Aorta (tissue), 5 donors: Measurements from ENCODE around the gene APEH. TPM values are rescaled to one million over a fixed set of nuclear protein-coding genes. Genes with fewer than 3 reads are reported as not detected.
A peak's percentile ranks its signal among the peaks of the same experiment; 100 is the strongest.

Experiments
- ATAC-seq: fragments of 200-7000 bp; cut with Tn5 transposase; one replicate; pipeline ENCODE4 v1.9.1; 2022; ENCODE audit warnings: moderate library complexity; ENCODE audit not compliant: low FRiP score
- DNase-seq, 2 donors: peaks; one replicate each; pipeline ENCODE4 v3.0.0-alpha.2; 2020
- H3K27ac ChIP-seq, 2 donors: one replicate each; pipeline ENCODE4 v1.5.1; 2013; ENCODE audit warnings: low read length in 2 of 2, mild to moderate bottlenecking in 2 of 2, moderate library complexity in 2 of 2, control low read depth in 1 of 2, inconsistent platforms in 1 of 2, low read depth in 1 of 2
- H3K27me3 ChIP-seq, 2 donors: one replicate each; pipeline ENCODE4 v1.6.1; 2013; ENCODE audit warnings: control low read depth in 1 of 2, low read length in 1 of 2, mild to moderate bottlenecking in 1 of 2, moderate library complexity in 1 of 2; ENCODE audit not compliant: insufficient read depth in 2 of 2, control insufficient read depth in 1 of 2
- H3K36me3 ChIP-seq, 2 donors: one replicate each; pipeline ENCODE4 v1.6.1; 2013; ENCODE audit warnings: control low read depth in 1 of 2, low read length in 1 of 2, mild to moderate bottlenecking in 1 of 2; ENCODE audit not compliant: insufficient read depth in 2 of 2, control insufficient read depth in 1 of 2
- H3K4me1 ChIP-seq, 2 donors: one replicate each; pipeline ENCODE4 v1.6.1; 2013; ENCODE audit warnings: low read length in 2 of 2, control low read depth in 1 of 2, mild to moderate bottlenecking in 1 of 2, moderate library complexity in 1 of 2; ENCODE audit not compliant: insufficient read depth in 2 of 2, control insufficient read depth in 1 of 2
- H3K4me3 ChIP-seq, 2 donors: one replicate each; pipeline ENCODE4 v1.5.1; 2013; ENCODE audit warnings: low read length in 2 of 2, control low read depth in 1 of 2, mild to moderate bottlenecking in 1 of 2
- H3K9me3 ChIP-seq: one replicate; pipeline ENCODE4 v1.6.1; 2013; ENCODE audit warnings: mild to moderate bottlenecking, low read length; ENCODE audit not compliant: control insufficient read depth
- whole genome bisulfite sequencing, 2 donors: extraction: QIAGEN DNeasy Blood & Tissue Kit; methylation state at CpG; one replicate each; pipeline ENCODE4 v1.1.7; 2013; 5-methylcytosine and 5-hydroxymethylcytosine counted together
- intact Hi-C, 2 donors: fragments of 100-400 bp; cut with DNase I; formaldehyde crosslinking; loops; one replicate each; pipeline versions ENCODE4 v1.14.2 to v1.15.0; 2022
- long read RNA-seq, 2 donors: library from polyadenylated mRNA; unstranded; transcript quantifications; one replicate each; pipeline ENCODE4 v2.0.0, GENCODE V29; 2020 to 2021
- polyA plus RNA-seq, 2 donors: library from polyadenylated mRNA; stranded (reverse); fragments of 200-250 nt; gene quantifications; one replicate each; pipeline ENCODE4 v1.2.3, GENCODE V29; 2013
- total RNA-seq, 2 donors: library from RNA; stranded (reverse); fragmentation: NEBNext Ultra II Directional; extraction: Animal tissue kit (Norgen Biotek cat#: 25700); gene quantifications; one replicate each; pipeline ENCODE4 v1.2.1, GENCODE V29; 2021
- donor health status: healthy with polysubstance abuse.
- donor health status: Bipolar disorder and iron deficiency.
- donor health status: DM: no; HTN: no; CAD: no.
- donor health status: DM: no; HTN: no; CAD: no.
- donor health status: DM: yes; HTN: yes; CAD: no.

Gene APEH
- total RNA-seq = 10 to 100 TPM; 51.7 to 53.6 TPM
- 10 to 100 TPM; 30.3 to 47.2 TPM for polyA plus RNA-seq
- long read RNA-seq, donor 1, transcript APEH-201 (22 exons, 3,220 nt) = major isoform, 80 of 174 reads
- long read RNA-seq, donor 1, partial matches to known transcripts = 41 of 174 reads
- long read RNA-seq, donor 1, other reads (novel, unspliced or antisense) = 53 of 174 reads
- long read RNA-seq, donor 2, transcript APEH-201 (22 exons, 3,220 nt) = major isoform, 17 of 30 reads
- long read RNA-seq, donor 2, partial matches to known transcripts = 6 of 30 reads
- long read RNA-seq, donor 2, other reads (novel, unspliced or antisense) = 6 of 30 reads

- Histone ChIP-seq H3K27me3 (no peaks in the 10 kb centered on the region), H3K4me1 (no peaks in the 10 kb centered on the region), H3K4me3 (peak within 1 kb of the TSS; percentile 29 to 85), H3K27ac (peak within 1 kb of the TSS in 1 of 2 donors; percentile 48), H3K36me3 (peaks cover 0 to 1% of the 10 kb centered on the region in 2 donors), H3K9me3 (no peaks in the 10 kb centered on the region)
- peak; percentile 98 for DNase-seq
- intact Hi-C loops = loop anchor here (5.0 kb wide), 2 partner anchors 117 to 122 kb away; partner anchors contain the start of gene BSN (in 1 of the 2)
- WGBS, 2 donors = 0 to 1% methylated on average over 60 to 71 of the region's 71 CpGs
- peak; percentile 97 for ATAC-seq
These were observed at the start of gene APEH for GRCh38 chr3:49673715-49674496. Gene APEH, plus strand, starts transcription at chr3:49674351. Its CDS starts 51 bp downstream, at chr3:49674402.

- H3K27me3 ChIP-seq = no peaks in the 10 kb centered on the region
- no peaks in the 10 kb centered on the region for H3K36me3 ChIP-seq
- no peak overlapping the region for H3K4me3 ChIP-seq
- DNase-seq = peak in 1 of 2 donors; percentile 63
- H3K27ac ChIP-seq = no peak overlapping the region
- WGBS, 2 donors = 95% methylated on average over 13 of the region's 13 CpGs
- intact Hi-C loops = no loop called here
- H3K4me1 ChIP-seq = no peaks in the 10 kb centered on the region
- ATAC-seq = no peak
- no peaks in the 10 kb centered on the region for H3K9me3 ChIP-seq
These were observed 49.1 kb upstream of the APEH start for GRCh38 chr3:49625071-49625470.

GRCh38 chr3:49626101-49626581 is 48.0 kb upstream of the APEH start:
- 67% methylated on average over 8 of the region's 8 CpGs for WGBS, 2 donors
- no peaks in the 10 kb centered on the region for H3K36me3 ChIP-seq
- DNase-seq = peak in 1 of 2 donors; percentile 25
- no peak for ATAC-seq
- no peaks in the 10 kb centered on the region for H3K9me3 ChIP-seq
- no peaks in the 10 kb centered on the region for H3K4me1 ChIP-seq
- intact Hi-C loops = no loop called here
- no peak overlapping the region for H3K27ac ChIP-seq
- no peaks in the 10 kb centered on the region for H3K27me3 ChIP-seq
- H3K4me3 ChIP-seq = no peak overlapping the region

DNA sequence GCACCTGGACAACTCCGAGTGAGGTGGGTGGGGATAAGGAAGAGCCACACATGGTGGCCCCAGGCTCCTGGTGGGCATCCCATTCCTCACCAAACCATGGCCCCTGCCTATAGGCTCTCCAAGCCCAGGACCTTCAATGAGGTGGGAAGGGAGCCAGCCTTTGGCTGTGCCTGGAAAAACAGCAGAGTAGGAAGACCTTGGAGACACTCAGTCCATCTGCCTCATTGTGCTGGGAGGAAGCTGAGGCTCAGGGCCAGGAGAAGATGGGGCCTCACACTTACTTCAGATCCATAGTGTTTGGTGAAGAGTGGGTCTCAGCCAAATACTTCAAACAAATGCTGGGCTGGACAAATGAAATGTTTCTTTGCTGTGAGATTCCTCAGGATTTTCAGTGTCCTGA is 47.4 kb upstream of the APEH start:
- DNase-seq = no peak
- intact Hi-C loops = no loop called here
- Histone ChIP-seq H3K36me3 (no peaks in the 10 kb centered on the region), H3K9me3 (peaks cover 2% of the 10 kb centered on the region), H3K4me1 (no peaks in the 10 kb centered on the region), H3K27me3 (no peaks in the 10 kb centered on the region), H3K27ac (no peak overlapping the region), H3K4me3 (no peak overlapping the region)
- 70 to 95% methylated on average over 1 of the region's 1 CpG for WGBS, 2 donors
- no peak for ATAC-seq

DNA sequence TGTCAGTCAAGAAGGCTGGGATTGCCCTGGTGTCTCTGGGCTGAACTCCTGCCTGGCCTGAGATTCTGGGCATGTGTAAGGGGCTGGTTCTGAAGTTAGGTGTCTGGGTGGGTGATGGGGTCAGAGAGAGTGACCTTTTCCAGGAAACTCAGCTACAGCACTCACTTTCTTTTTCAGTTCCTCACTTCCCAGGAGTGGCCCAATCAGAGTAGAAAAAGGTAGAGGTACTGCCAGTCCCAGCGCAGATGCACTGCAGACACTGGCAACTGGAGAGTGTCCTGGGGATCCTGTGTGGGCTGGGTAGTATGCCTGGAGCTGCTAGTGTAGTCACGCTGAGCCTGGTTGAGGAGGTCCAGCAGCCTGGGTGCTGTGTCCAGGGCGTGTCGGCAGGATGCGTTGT is 46.5 kb upstream of the APEH start:
- WGBS, 2 donors = 86 to 87% methylated on average over 5 of the region's 5 CpGs
- intact Hi-C loops = no loop called here

DNA sequence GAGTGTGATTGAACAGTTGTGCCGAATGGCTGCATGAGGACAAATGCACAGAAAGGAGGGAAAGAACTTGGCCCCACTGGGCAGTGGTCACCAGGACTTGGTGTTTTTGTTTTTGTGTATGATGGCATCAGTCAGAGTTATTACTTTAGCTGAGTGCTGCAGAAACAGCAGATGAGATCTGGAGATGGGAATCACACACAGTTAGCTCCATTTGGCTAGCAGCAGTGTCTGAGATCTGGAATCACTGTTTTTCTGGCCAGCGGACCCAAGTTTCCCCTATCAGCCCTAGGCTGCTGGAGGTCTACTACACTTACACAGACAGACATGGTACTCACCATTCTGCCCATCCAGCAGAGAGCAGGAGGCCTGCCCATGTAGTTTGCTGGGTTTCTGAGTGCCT is 45.9 kb upstream of the APEH start:
- Histone ChIP-seq H3K9me3 (peaks cover 2% of the 10 kb centered on the region), H3K4me3 (no peak overlapping the region), H3K27me3 (no peaks in the 10 kb centered on the region), H3K27ac (no peak overlapping the region), H3K36me3 (no peaks in the 10 kb centered on the region), H3K4me1 (no peaks in the 10 kb centered on the region)
- intact Hi-C loops = no loop called here
- WGBS, 2 donors = 86 to 90% methylated on average over 2 of the region's 2 CpGs
- DNase-seq (no peak), ATAC-seq (no peak)

More for the DNA sequence above, 46.5 kb upstream of the APEH start:
- H3K4me1 ChIP-seq = no peaks in the 10 kb centered on the region
- ATAC-seq (no peak), DNase-seq (peak in 1 of 2 donors; percentile 42)
- H3K4me3 ChIP-seq = no peak overlapping the region
- no peaks in the 10 kb centered on the region for H3K36me3 ChIP-seq
- H3K9me3 ChIP-seq = peaks cover 2% of the 10 kb centered on the region
- no peak overlapping the region for H3K27ac ChIP-seq
- no peaks in the 10 kb centered on the region for H3K27me3 ChIP-seq

DNA sequence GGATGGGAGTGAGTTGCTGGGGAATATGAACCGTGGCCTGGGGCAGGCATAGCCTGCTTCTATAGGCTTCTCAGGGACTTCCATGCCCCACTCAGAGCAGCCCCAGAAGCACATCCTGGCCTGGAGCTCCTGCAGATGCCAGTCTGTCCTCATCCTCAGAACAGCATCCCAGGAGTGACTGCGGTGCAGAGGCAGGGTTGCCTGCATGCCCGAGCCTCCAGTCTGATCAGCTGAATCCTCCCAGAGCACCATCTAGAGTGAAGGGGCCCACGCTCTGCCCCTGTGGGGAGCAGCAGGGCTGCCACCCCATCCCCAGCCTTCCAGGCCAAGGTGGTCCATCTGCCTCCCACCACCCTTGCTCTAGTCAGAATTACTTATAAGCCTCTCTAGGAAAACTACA is 44.7 kb upstream of the APEH start:
- intact Hi-C loops = no loop called here
- no peak overlapping the region for H3K27ac ChIP-seq
- H3K36me3 ChIP-seq = no peaks in the 10 kb centered on the region
- H3K4me3 ChIP-seq = no peak overlapping the region
- no peaks in the 10 kb centered on the region for H3K27me3 ChIP-seq
- peaks cover 2% of the 10 kb centered on the region for H3K9me3 ChIP-seq
- DNase-seq = no peak
- 88 to 89% methylated on average over 4 of the region's 4 CpGs for WGBS, 2 donors
- H3K4me1 ChIP-seq = no peaks in the 10 kb centered on the region
- no peak for ATAC-seq

- Histone ChIP-seq H3K27ac (no peak overlapping the region), H3K27me3 (no peaks in the 10 kb centered on the region), H3K4me3 (no peak overlapping the region), H3K9me3 (peaks cover 2% of the 10 kb centered on the region), H3K4me1 (no peaks in the 10 kb centered on the region), H3K36me3 (no peaks in the 10 kb centered on the region)
- intact Hi-C loops = no loop called here
- DNase-seq (no peak), ATAC-seq (no peak)
- 82 to 89% methylated on average over 6 of the region's 6 CpGs for WGBS, 2 donors
These were observed 44.3 kb upstream of the APEH start for GRCh38 chr3:49629866-49630265.
